Measurements from ENCODE around the gene IGFBP3.

IGFBP3 gene

GRCh38 chr7:45921699-45922519 is 837 bp upstream of the IGFBP3 start:
- no peak for DNase-seq

- no peak for DNase-seq
Measured at GRCh38 chr7:45921381-45921698, 268 bp upstream of the IGFBP3 start.

GRCh38 chr7:45919993-45920459 is 1.0 kb downstream of the IGFBP3 start:
- no peak for DNase-seq

- DNase-seq: no peak
Measured at GRCh38 chr7:45919231-45919784, 1.8 kb downstream of the IGFBP3 start.

GRCh38 chr7:45918556-45918955 is 2.5 kb downstream of the IGFBP3 start:
- no peak for DNase-seq

- DNase-seq: peak; percentile 35
Measured at GRCh38 chr7:45917658-45918057, 3.4 kb downstream of the IGFBP3 start.

GRCh38 chr7:45917064-45917463 is 4.0 kb downstream of the IGFBP3 start:
- no peak for DNase-seq

GRCh38 chr7:45915606-45916005 is 5.5 kb downstream of the IGFBP3 start:
- DNase-seq: no peak

- no peak for DNase-seq
Measured at GRCh38 chr7:45914911-45915310, 6.2 kb downstream of the IGFBP3 start.

- DNase-seq: no peak
Measured at GRCh38 chr7:45912972-45913371, 8.1 kb downstream of the IGFBP3 start.

GRCh38 chr7:45911311-45911710 is 9.8 kb downstream of the IGFBP3 start:
- no peak for DNase-seq

- no peak for DNase-seq
Measured at GRCh38 chr7:45910855-45911254, 10.2 kb downstream of the IGFBP3 start.

GRCh38 chr7:45909561-45909960 is 11.5 kb downstream of the IGFBP3 start:
- DNase-seq: no peak

GRCh38 chr7:45902820-45903219 is 18.3 kb downstream of the IGFBP3 start:
- no peak for DNase-seq

GRCh38 chr7:45901566-45901965 is 19.5 kb downstream of the IGFBP3 start:
- DNase-seq: no peak

GRCh38 chr7:45898222-45898621 is 22.9 kb downstream of the IGFBP3 start:
- no peak for DNase-seq

GRCh38 chr7:45897042-45897690 is 23.9 kb downstream of the IGFBP3 start:
- DNase-seq: no peak

GRCh38 chr7:45894665-45895062 is 26.4 kb downstream of the IGFBP3 start:
- DNase-seq: no peak

GRCh38 chr7:45893996-45894664 is 26.9 kb downstream of the IGFBP3 start:
- DNase-seq: no peak

- DNase-seq: no peak
Measured at GRCh38 chr7:45893374-45893995, 27.6 kb downstream of the IGFBP3 start.

- DNase-seq: no peak
Measured at GRCh38 chr7:45892407-45893035, 28.6 kb downstream of the IGFBP3 start.

Measured in GOT3 (cell line).